ENCODE results near the gene MED13.

- TF ChIP-seq PKNOX1 (IDR thresholded peaks at IDR 0.05) (peak; percentile 25; the same call in 1 of the 2 replicates), STAT5A (IDR thresholded peaks at IDR 0.05; ENCODE audit: borderline replicate concordance, low read length) (no peak), NFIC (IDR thresholded peaks at IDR 0.05) (no peak), RFX5 (IDR thresholded peaks at IDR 0.05; ENCODE audit: low read depth, low read length) (no peak), TAF1 (IDR thresholded peaks at IDR 0.05; ENCODE audit: control insufficient read depth, extremely low read depth, insufficient read depth, low read length, severe bottlenecking) (no peak), SP1 (CRISPR knock-in tag; IDR thresholded peaks at IDR 0.05) (no peak), POLR2A (conservative IDR thresholded peaks at IDR 0.05) (no peak), JUND (IDR thresholded peaks at IDR 0.05; ENCODE audit: borderline replicate concordance, low read depth, low read length) (no peak), JUND (tag; IDR thresholded peaks at IDR 0.05; ENCODE audit: borderline replicate concordance, low read depth, low read length) (no peak)
These were observed 78.2 kb downstream of the MED13 start for GRCh38 chr17:61986898-61987297.
